Activated naive CD4-positive, alpha-beta T cell treated with anti-CD3 and anti-CD28 coated beads, Interleukin-2, amount 10 ng/mL, durations not matched to agents 7 days and 5 days (primary cell): ENCODE data around the gene DCC.

Experiments used
- CTCF ChIA-PET: fragments of 350-600 bp; sonication (Branson Sonifier 250); formaldehyde crosslinking; loops from one replicate; lab custom pipeline; 2021; ENCODE audit warnings: antibody characterized with exemption; lab: Charles Lee
- DNase-seq: peaks from one replicate; pipeline ENCODE4 v3.0.0-alpha.2; 2020
- H3K27ac Mint-ChIP-seq: one replicate; pipeline ENCODE4 v1.8.0; 2021; ENCODE audit warnings: mild to moderate bottlenecking, moderate library complexity, mixed read lengths
- H3K27me3 Mint-ChIP-seq: one replicate; pipeline ENCODE4 v1.8.0; 2021; ENCODE audit warnings: mild to moderate bottlenecking, mixed read lengths
- H3K36me3 Mint-ChIP-seq: one replicate; pipeline ENCODE4 v1.8.0; 2021; ENCODE audit warnings: mixed read lengths
- H3K4me1 Mint-ChIP-seq: one replicate; pipeline ENCODE4 v1.8.0; 2021; ENCODE audit warnings: mixed read lengths
- H3K4me3 Mint-ChIP-seq: one replicate; pipeline ENCODE4 v1.8.0; 2021; ENCODE audit warnings: mild to moderate bottlenecking, moderate library complexity, mixed read lengths
- H3K9me3 Mint-ChIP-seq: one replicate; pipeline ENCODE4 v1.8.0; 2021; ENCODE audit warnings: mixed read lengths

The DCC gene

DNA sequence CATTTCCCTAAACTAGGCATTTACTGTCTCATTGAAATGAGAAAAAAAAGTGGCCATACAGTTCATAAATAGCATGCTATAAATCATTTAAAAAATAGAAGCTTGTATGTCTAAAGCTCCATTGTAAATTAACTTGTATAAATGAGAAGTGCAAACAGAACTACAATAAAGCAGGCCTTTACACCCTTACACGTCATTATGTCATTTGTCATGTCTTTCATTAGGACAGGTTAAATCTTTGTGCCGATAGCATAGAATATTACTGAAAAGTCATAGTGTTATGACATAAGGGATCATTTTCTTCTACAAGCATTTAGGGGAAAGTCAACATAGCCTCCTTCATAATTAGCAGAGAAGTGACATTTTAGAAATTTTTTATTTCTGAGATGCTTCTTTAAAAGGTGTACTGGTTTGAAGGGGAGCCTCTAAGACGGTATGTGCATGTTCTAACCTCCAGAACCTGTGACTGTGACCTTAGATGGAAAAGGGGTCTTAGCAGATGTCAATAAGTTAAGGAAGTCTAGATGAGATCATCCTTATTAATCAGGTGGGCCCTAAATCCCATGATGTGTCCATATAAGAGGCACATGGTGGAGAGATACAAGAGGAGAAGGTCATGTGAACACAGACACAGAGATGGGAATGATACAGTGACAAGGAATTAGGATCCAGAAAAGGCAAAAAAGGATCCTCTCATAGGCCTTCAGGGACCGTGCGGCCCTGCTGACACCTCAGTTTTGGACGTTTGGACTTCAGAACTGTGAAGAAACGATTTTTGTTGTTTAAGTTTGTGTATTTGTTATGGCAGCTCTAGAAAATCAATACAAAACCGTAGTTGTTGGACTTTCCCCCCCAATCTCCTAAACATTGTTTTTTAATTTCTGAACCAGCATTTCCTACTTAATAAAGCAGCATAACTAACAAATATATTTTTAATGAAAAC lies 1020.8 kb downstream of the DCC start:
- DNase-seq, result no peak
- H3K4me1 Mint-ChIP-seq, result no peaks in the 10 kb centered on the region
- H3K4me3 Mint-ChIP-seq, result no peak overlapping the region
- H3K9me3 Mint-ChIP-seq, result peaks cover 9% of the 10 kb centered on the region
- no peak overlapping the region for H3K27ac Mint-ChIP-seq
- H3K27me3 Mint-ChIP-seq, result no peaks in the 10 kb centered on the region
- CTCF ChIA-PET, result no interaction called here
- no peaks in the 10 kb centered on the region for H3K36me3 Mint-ChIP-seq

GRCh38 chr18:53375621-53376020 lies 1035.6 kb downstream of the DCC start:
- Mint-ChIP-seq H3K27me3 (no peaks in the 10 kb centered on the region), H3K9me3 (no peaks in the 10 kb centered on the region), H3K36me3 (no peaks in the 10 kb centered on the region), H3K27ac (no peak overlapping the region), H3K4me3 (no peak overlapping the region), H3K4me1 (no peaks in the 10 kb centered on the region)
- CTCF ChIA-PET, result interaction anchor here (0.7 kb wide), 1 partner anchor 185 kb away, joined by 3 read pairs; no protein-coding TSS in a partner anchor
- DNase-seq, result no peak

DNA sequence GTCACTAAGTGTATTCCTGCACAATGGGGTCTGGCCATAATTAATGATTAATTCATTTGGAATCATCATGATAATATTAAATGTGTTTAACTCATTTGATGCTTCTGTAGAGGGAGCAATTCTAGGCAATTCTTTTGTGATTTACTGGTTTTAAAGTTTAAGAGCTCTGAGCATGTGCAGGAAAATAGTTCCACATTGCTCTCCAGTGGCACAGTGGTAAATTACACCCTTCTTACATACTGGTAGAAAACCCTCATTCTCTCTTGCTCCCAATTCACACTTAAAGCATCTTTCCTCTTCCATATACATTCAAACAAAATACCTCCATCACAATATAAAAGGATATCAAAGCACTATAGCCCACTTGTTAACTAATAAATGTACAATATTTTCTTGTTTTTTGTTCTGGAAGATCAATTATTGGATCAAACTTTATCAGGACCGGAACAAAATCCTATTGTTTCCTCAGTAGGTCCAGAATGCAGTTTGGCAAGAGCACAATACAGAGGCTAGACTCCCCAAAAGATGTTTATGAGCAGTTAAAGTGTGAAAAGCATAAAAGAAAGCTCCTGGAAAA lies 1040.2 kb downstream of the DCC start:
- H3K9me3 Mint-ChIP-seq, result no peaks in the 10 kb centered on the region
- H3K36me3 Mint-ChIP-seq, result no peaks in the 10 kb centered on the region
- no peak for DNase-seq
- no peaks in the 10 kb centered on the region for H3K27me3 Mint-ChIP-seq
- H3K27ac Mint-ChIP-seq, result no peak overlapping the region
- H3K4me3 Mint-ChIP-seq, result no peak overlapping the region
- H3K4me1 Mint-ChIP-seq, result no peaks in the 10 kb centered on the region
- CTCF ChIA-PET, result no interaction called here

GRCh38 chr18:53382870-53383269 lies 1042.9 kb downstream of the DCC start:
- CTCF ChIA-PET, result no interaction called here
- DNase-seq, result no peak
- Mint-ChIP-seq H3K36me3 (no peaks in the 10 kb centered on the region), H3K27me3 (no peaks in the 10 kb centered on the region), H3K4me3 (no peak overlapping the region), H3K9me3 (no peaks in the 10 kb centered on the region), H3K27ac (no peak overlapping the region), H3K4me1 (no peaks in the 10 kb centered on the region)

- H3K4me3 Mint-ChIP-seq, result no peak overlapping the region
- no peaks in the 10 kb centered on the region for H3K4me1 Mint-ChIP-seq
These were observed 1045.9 kb downstream of the DCC start for GRCh38 chr18:53385889-53386288.

GRCh38 chr18:53387581-53387980 lies 1047.6 kb downstream of the DCC start:
- no peak overlapping the region for H3K4me3 Mint-ChIP-seq
- CTCF ChIA-PET, result no interaction called here

More at GRCh38 chr18:53385889-53386288, 1045.9 kb downstream of the DCC start:
- no peaks in the 10 kb centered on the region for H3K36me3 Mint-ChIP-seq
- no peak for DNase-seq
- CTCF ChIA-PET, result no interaction called here
- no peak overlapping the region for H3K27ac Mint-ChIP-seq
- no peaks in the 10 kb centered on the region for H3K9me3 Mint-ChIP-seq
- H3K27me3 Mint-ChIP-seq, result no peaks in the 10 kb centered on the region

DNA sequence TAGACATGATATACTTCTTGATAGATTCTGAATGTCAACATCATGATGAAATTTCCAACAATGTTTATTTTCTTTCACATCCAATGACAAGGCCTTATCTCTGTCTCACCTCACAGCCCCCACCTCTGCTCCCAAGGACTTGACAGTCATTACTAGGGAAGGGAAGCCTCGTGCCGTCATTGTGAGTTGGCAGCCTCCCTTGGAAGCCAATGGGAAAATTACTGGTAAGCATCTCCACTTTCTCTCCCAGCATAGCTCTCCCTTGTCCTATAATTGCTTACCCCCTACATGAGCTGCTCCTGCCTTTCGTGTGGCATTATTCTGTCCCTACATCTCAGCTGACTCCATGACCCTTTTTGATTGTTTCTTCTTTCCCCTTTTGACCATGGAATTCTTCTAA lies 1062.7 kb downstream of the DCC start:
- no peak overlapping the region for H3K4me3 Mint-ChIP-seq
- H3K36me3 Mint-ChIP-seq, result no peaks in the 10 kb centered on the region
- peaks cover 4% of the 10 kb centered on the region for H3K9me3 Mint-ChIP-seq
- no peak overlapping the region for H3K27ac Mint-ChIP-seq
- H3K27me3 Mint-ChIP-seq, result no peaks in the 10 kb centered on the region
- no peaks in the 10 kb centered on the region for H3K4me1 Mint-ChIP-seq
- DNase-seq, result no peak
- CTCF ChIA-PET, result no interaction called here

More at GRCh38 chr18:53387581-53387980, 1047.6 kb downstream of the DCC start:
- no peaks in the 10 kb centered on the region for H3K27me3 Mint-ChIP-seq
- no peaks in the 10 kb centered on the region for H3K4me1 Mint-ChIP-seq
- DNase-seq, result no peak
- H3K27ac Mint-ChIP-seq, result no peak overlapping the region
- H3K9me3 Mint-ChIP-seq, result no peaks in the 10 kb centered on the region
- no peaks in the 10 kb centered on the region for H3K36me3 Mint-ChIP-seq

DNA sequence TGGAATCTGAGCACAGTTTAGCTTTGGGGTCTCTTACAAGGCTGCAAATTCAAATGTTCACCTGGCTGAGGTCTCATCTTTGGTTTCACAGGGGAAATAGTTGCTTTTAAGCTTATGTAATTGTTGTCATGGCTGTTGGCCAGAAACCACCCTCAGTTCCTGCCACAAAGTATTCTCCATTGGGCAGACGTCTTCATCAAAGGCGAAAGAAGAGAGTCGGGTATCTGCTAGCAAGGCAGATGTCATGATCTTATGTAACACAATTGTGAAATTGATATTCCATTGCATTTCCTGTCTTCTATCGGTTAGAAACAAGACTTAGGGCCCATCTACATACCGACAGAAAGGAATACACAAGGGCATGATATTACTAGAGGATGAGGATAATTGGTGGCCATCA lies 1068.3 kb downstream of the DCC start:
- DNase-seq, result no peak
- no peaks in the 10 kb centered on the region for H3K9me3 Mint-ChIP-seq
- H3K27me3 Mint-ChIP-seq, result no peaks in the 10 kb centered on the region
- CTCF ChIA-PET, result no interaction called here
- no peak overlapping the region for H3K27ac Mint-ChIP-seq
- H3K4me1 Mint-ChIP-seq, result no peaks in the 10 kb centered on the region
- H3K4me3 Mint-ChIP-seq, result no peak overlapping the region
- no peaks in the 10 kb centered on the region for H3K36me3 Mint-ChIP-seq

GRCh38 chr18:53411511-53411910 lies 1071.5 kb downstream of the DCC start:
- CTCF ChIA-PET, result no interaction called here
- no peaks in the 10 kb centered on the region for H3K4me1 Mint-ChIP-seq
- no peaks in the 10 kb centered on the region for H3K9me3 Mint-ChIP-seq
- H3K36me3 Mint-ChIP-seq, result no peaks in the 10 kb centered on the region
- no peak for DNase-seq
- no peak overlapping the region for H3K4me3 Mint-ChIP-seq
- no peaks in the 10 kb centered on the region for H3K27me3 Mint-ChIP-seq
- H3K27ac Mint-ChIP-seq, result no peak overlapping the region

- no peaks in the 10 kb centered on the region for H3K36me3 Mint-ChIP-seq
- no peaks in the 10 kb centered on the region for H3K27me3 Mint-ChIP-seq
- CTCF ChIA-PET, result no interaction called here
- no peak overlapping the region for H3K4me3 Mint-ChIP-seq
- no peak overlapping the region for H3K27ac Mint-ChIP-seq
- DNase-seq, result no peak
- H3K9me3 Mint-ChIP-seq, result peaks cover 5% of the 10 kb centered on the region
- H3K4me1 Mint-ChIP-seq, result no peaks in the 10 kb centered on the region
These were observed 1077.0 kb downstream of the DCC start for GRCh38 chr18:53417003-53417402.

DNA sequence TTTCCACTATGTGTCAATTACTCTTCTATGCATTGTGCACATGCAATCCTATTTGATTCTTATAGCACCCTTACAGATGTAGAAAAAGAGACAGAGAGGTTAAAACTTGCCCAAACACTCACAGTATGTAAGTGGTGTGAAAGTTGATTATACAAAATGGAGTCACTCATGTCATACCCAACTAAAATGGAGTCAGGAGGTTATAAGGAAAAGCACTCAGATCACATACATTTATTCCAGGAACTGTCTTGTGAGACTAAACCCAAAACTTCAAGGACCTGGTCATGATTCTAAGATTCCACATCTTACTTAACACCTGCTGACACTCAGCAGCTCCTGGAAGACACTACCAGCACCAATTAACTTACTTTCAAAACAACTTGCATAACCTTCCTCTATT lies 1081.9 kb downstream of the DCC start:
- no peak for DNase-seq
- no peaks in the 10 kb centered on the region for H3K4me1 Mint-ChIP-seq
- H3K27me3 Mint-ChIP-seq, result no peaks in the 10 kb centered on the region
- no peaks in the 10 kb centered on the region for H3K36me3 Mint-ChIP-seq
- peaks cover 5% of the 10 kb centered on the region for H3K9me3 Mint-ChIP-seq
- CTCF ChIA-PET, result no interaction called here
- H3K4me3 Mint-ChIP-seq, result no peak overlapping the region
- H3K27ac Mint-ChIP-seq, result no peak overlapping the region

- Mint-ChIP-seq H3K27me3 (no peaks in the 10 kb centered on the region), H3K4me3 (no peak overlapping the region), H3K27ac (no peak overlapping the region), H3K36me3 (no peaks in the 10 kb centered on the region), H3K9me3 (peaks cover 5% of the 10 kb centered on the region), H3K4me1 (no peaks in the 10 kb centered on the region)
- CTCF ChIA-PET, result no interaction called here
- no peak for DNase-seq
These were observed 1082.9 kb downstream of the DCC start for GRCh38 chr18:53422896-53423295.

DNA sequence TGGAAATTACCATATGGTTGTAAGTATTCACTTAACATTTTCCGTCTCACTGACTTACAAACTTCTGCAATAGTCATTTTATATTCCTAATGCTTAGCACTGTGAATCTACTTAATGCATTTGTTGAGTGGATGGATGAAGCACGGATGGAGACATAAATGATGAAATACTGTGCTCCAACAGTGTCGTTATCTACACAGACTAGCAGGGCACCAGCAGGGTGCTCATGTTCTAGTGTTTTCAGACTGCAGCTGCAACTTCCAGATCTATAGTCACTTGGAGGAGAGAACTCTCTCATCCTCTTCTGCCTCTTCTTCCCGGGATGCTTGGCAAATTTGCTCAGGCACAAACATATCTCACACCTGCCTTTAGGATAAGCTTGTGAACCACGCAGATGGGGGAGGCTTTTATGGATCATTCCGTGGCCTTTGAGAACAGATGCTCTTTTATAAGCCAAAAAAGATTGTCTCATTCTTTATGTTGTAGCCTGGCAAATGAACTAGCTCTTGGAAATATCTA lies 1086.7 kb downstream of the DCC start:
- Mint-ChIP-seq H3K27ac (peak overlapping the region; percentile 14), H3K9me3 (no peaks in the 10 kb centered on the region), H3K27me3 (no peaks in the 10 kb centered on the region), H3K4me1 (no peaks in the 10 kb centered on the region), H3K36me3 (no peaks in the 10 kb centered on the region), H3K4me3 (no peak overlapping the region)
- CTCF ChIA-PET, result no interaction called here
- DNase-seq, result no peak

DNA sequence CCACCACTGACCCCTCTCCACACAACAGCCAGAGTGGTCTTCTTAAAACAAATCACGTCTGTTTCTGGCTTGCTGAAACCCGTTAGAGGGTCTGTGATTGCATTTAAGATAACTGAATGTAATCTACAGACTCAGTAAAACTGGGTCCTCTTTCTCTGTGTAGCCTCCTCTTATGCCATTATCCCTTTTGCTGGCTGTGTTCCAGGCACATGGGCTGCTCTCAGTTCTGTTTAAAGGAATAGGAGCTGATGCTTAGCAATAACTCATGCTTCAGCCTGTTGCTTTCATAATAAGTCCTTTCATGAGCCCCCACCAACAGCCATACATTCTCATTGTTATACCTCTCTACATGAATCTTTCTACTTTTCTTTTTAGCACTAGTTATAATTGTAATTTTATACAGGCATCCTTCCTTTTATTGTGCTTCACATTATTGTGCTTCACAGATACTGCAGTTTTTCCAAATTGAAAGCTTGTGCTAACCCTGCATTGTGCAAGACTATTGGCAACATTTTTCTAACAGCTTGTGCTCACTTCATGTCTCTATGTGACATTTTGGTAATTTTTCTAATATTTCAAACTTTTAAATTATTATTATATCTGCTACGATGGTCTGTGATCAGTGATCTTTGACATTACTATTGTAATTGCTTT lies 1101.9 kb downstream of the DCC start:
- no peak for DNase-seq
- CTCF ChIA-PET, result no interaction called here
- no peaks in the 10 kb centered on the region for H3K36me3 Mint-ChIP-seq
- H3K4me3 Mint-ChIP-seq, result no peak overlapping the region
- H3K4me1 Mint-ChIP-seq, result no peaks in the 10 kb centered on the region
- no peak overlapping the region for H3K27ac Mint-ChIP-seq
- H3K9me3 Mint-ChIP-seq, result peaks cover 7% of the 10 kb centered on the region
- no peaks in the 10 kb centered on the region for H3K27me3 Mint-ChIP-seq
